CD14-positive monocyte (primary cell): ENCODE results near the gene TMEM181. TPM values are rescaled to one million over a fixed set of nuclear protein-coding genes. Genes with fewer than 3 reads are reported as not detected.

Source experiments
- DNase-seq, 3 donors: peaks; one replicate each; pipeline ENCODE4 v3.0.0-alpha.2; 2011 to 2022
- H2AFZ ChIP-seq: 2 replicates; pipeline ENCODE4 v1.6.0; 2012; ENCODE audit warnings: mild to moderate bottlenecking, low read depth, low read length, inconsistent platforms; ENCODE audit not compliant: insufficient read depth, poor library complexity, severe bottlenecking
- H3K27ac ChIP-seq, 2 donors: 1 replicate in 1 of 2; 2 replicates in 1 of 2; pipeline ENCODE4 v1.5.1; 2012 to 2013; ENCODE audit warnings: low read length in 2 of 2, control low read depth in 1 of 2, inconsistent platforms in 1 of 2, low read depth in 1 of 2, mild to moderate bottlenecking in 1 of 2
- H3K27me3 ChIP-seq, 2 donors: one replicate each; pipeline versions ENCODE4 v1.6.0 to v1.6.1; 2011 to 2013; ENCODE audit warnings: low read length in 2 of 2; ENCODE audit not compliant: control insufficient read depth in 2 of 2, insufficient read depth in 2 of 2
- H3K36me3 ChIP-seq, 2 donors: replicated peaks in 1 of 2; 1 replicate in 1 of 2; 2 replicates in 1 of 2; pipeline versions ENCODE4 v1.5.1 to v1.6.1; 2012 to 2013; ENCODE audit warnings: low read length in 2 of 2, control low read depth in 1 of 2, inconsistent platforms in 1 of 2, mild to moderate bottlenecking in 1 of 2; ENCODE audit not compliant: insufficient read depth in 2 of 2, control insufficient read depth in 1 of 2
- H3K4me1 ChIP-seq, 2 donors: 1 replicate in 1 of 2; 2 replicates in 1 of 2; pipeline versions ENCODE4 v1.5.1 to v1.6.1; 2012 to 2013; ENCODE audit warnings: low read length in 2 of 2, control low read depth in 1 of 2, inconsistent platforms in 1 of 2, mild to moderate bottlenecking in 1 of 2, moderate library complexity in 1 of 2; ENCODE audit not compliant: insufficient read depth in 2 of 2, control insufficient read depth in 1 of 2
- H3K4me2 ChIP-seq: replicated peaks from 2 replicates; pipeline ENCODE3; 2012; ENCODE audit warnings: low read length, moderate library complexity, mild to moderate bottlenecking; ENCODE audit not compliant: poor library complexity, severe bottlenecking; ENCODE audit errors: extremely low read depth
- H3K4me3 ChIP-seq, 3 experiments: fragments of 200-600 bp in 1 of 3; sonication (generic) in 1 of 3; replicated peaks in 1 of 3; 1 replicate in 2 of 3; 2 replicates in 1 of 3; pipeline ENCODE4 v1.5.1; 2011 to 2013; ENCODE audit warnings: low read length in 3 of 3, mild to moderate bottlenecking in 3 of 3, control low read depth in 2 of 3, low read depth in 2 of 3, inconsistent platforms in 1 of 3, moderate library complexity in 1 of 3
- H3K79me2 ChIP-seq: 2 replicates; pipeline ENCODE4 v1.6.0; 2012; ENCODE audit warnings: mild to moderate bottlenecking, control low read depth, inconsistent platforms, low read length, moderate library complexity; ENCODE audit not compliant: insufficient read depth
- H3K9ac ChIP-seq: 2 replicates; pipeline ENCODE4 v1.6.0; 2017; ENCODE audit warnings: low read length, mild to moderate bottlenecking; ENCODE audit not compliant: insufficient read depth, poor library complexity, severe bottlenecking
- H3K9me3 ChIP-seq, 2 donors: replicated peaks in 1 of 2; 1 replicate in 1 of 2; 2 replicates in 1 of 2; pipeline versions ENCODE4 v1.5.1 to v1.6.1; 2012 to 2013; ENCODE audit warnings: low read length in 2 of 2, control low read depth in 1 of 2; ENCODE audit not compliant: control insufficient read depth in 1 of 2, insufficient read depth in 1 of 2
- H4K20me1 ChIP-seq: 2 replicates; pipeline ENCODE4 v1.6.0; 2012; ENCODE audit warnings: mild to moderate bottlenecking, low read length, control low read depth, moderate library complexity; ENCODE audit not compliant: insufficient read depth
- H3K27ac Mint-ChIP-seq, 7 donors: one replicate each; pipeline ENCODE4 v1.8.0; 2020; ENCODE audit warnings: mild to moderate bottlenecking in 7 of 7, mixed read lengths in 7 of 7, moderate library complexity in 6 of 7, inconsistent platforms in 2 of 7
- H3K27me3 Mint-ChIP-seq, 3 donors: one replicate each; pipeline ENCODE4 v1.8.0; 2021 to 2022; ENCODE audit warnings: low read depth in 3 of 3, mild to moderate bottlenecking in 3 of 3, mixed read lengths in 3 of 3, moderate library complexity in 3 of 3, inconsistent platforms in 1 of 3
- H3K36me3 Mint-ChIP-seq, 2 donors: one replicate each; pipeline ENCODE4 v1.8.0; 2020; ENCODE audit warnings: mixed read lengths in 2 of 2, inconsistent platforms in 1 of 2, mild to moderate bottlenecking in 1 of 2
- H3K4me1 Mint-ChIP-seq: one replicate; pipeline ENCODE4 v1.8.0; 2020; ENCODE audit warnings: mild to moderate bottlenecking, mixed read lengths
- H3K4me3 Mint-ChIP-seq, 2 donors: one replicate each; pipeline ENCODE4 v1.8.0; 2020; ENCODE audit warnings: mild to moderate bottlenecking in 2 of 2, mixed read lengths in 2 of 2, moderate library complexity in 1 of 2
- H3K9me3 Mint-ChIP-seq, 7 donors: one replicate each; pipeline ENCODE4 v1.8.0; 2020 to 2022; ENCODE audit warnings: mixed read lengths in 7 of 7, mild to moderate bottlenecking in 6 of 7, moderate library complexity in 6 of 7, inconsistent platforms in 2 of 7
- CTCF ChIP-seq: fragments of 200-600 bp; IDR thresholded peaks from one replicate; pipeline ENCODE4 v1.8.0; 2022; ENCODE audit warnings: antibody characterized with exemption, mild to moderate bottlenecking
- WGBS: methylation state at CpG from one replicate; pipeline ENCODE4 v1.1.5; 2013; ENCODE audit warnings: missing lambda C conversion rate; ENCODE audit not compliant: insufficient coverage; 5-methylcytosine and 5-hydroxymethylcytosine counted together
- intact Hi-C, 2 donors: fragments of 100-400 bp; cut with micrococcal nuclease; formaldehyde crosslinking; loops; one replicate each; pipeline versions ENCODE4 v1.15.0 to v1.15.1; 2023
- polyA plus RNA-seq, 3 donors: library from polyadenylated mRNA; depleted of rRNA in 1 of 3; unstranded in 2 of 3; stranded (reverse) in 1 of 3; fragments of 300-500 nt in 2 of 3; fragments of >200 nt in 1 of 3; fragmentation: Illumina TruSeq in 2 of 3; gene quantifications; 1 replicate in 2 of 3; 2 replicates in 1 of 3; pipeline ENCODE4 v1.2.3, GENCODE V29; 2012 to 2021

TMEM181 gene
- polyA plus RNA-seq, 3 donors, result 2.4 to 6.8 (median 2.6) TPM

- Mint-ChIP-seq H3K9me3 (no peaks in the 10 kb centered on the region), H3K4me3 (no peak overlapping the region), H3K36me3 (peaks cover 74 to 87% of the 10 kb centered on the region in 2 donors), H3K27me3 (peaks cover 0 to 2% (median 0%) of the 10 kb centered on the region in 3 donors), H3K4me1 (no peaks in the 10 kb centered on the region), H3K27ac (peak overlapping the region in 3 of 7 donors; percentile 32 to 49 (median 43))
- intact Hi-C loops, result no loop called here
- H3K9me3 ChIP-seq, result no peaks in the 10 kb centered on the region
- WGBS, result 97% methylated on average over 21 of the region's 25 CpGs
- no peaks in the 10 kb centered on the region for H3K4me1 ChIP-seq
- H2AFZ ChIP-seq, result no peak overlapping the region
- H3K36me3 ChIP-seq, result peaks cover 79 to 97% of the 10 kb centered on the region in 2 donors
- no peak overlapping the region for H3K4me2 ChIP-seq
- H3K27me3 ChIP-seq, result no peaks in the 10 kb centered on the region
- no peaks in the 10 kb centered on the region for H3K79me2 ChIP-seq
- DNase-seq, result no peak
- no peak overlapping the region for H3K9ac ChIP-seq
- H3K27ac ChIP-seq, result no peak overlapping the region
- H3K4me3 ChIP-seq, result no peak overlapping the region
- no peak for TF ChIP-seq CTCF
- H4K20me1 ChIP-seq, result peaks cover 14% of the 10 kb centered on the region
Observed at GRCh38 chr6:158624684-158625682, 65.1 kb downstream of the TMEM181 start.

GRCh38 chr6:158625881-158626305 lies 66.0 kb downstream of the TMEM181 start:
- Mint-ChIP-seq H3K27me3 (peaks cover 0 to 2% (median 0%) of the 10 kb centered on the region in 3 donors), H3K4me1 (no peaks in the 10 kb centered on the region), H3K4me3 (no peak overlapping the region), H3K27ac (peak overlapping the region in 4 of 7 donors; percentile 7 to 32 (median 16)), H3K9me3 (no peaks in the 10 kb centered on the region), H3K36me3 (peaks cover 72 to 88% of the 10 kb centered on the region in 2 donors)
- Histone ChIP-seq H3K4me2 (no peak overlapping the region), H3K9me3 (no peaks in the 10 kb centered on the region), H4K20me1 (peaks cover 18% of the 10 kb centered on the region), H3K4me3 (no peak overlapping the region), H3K4me1 (no peaks in the 10 kb centered on the region), H3K27me3 (no peaks in the 10 kb centered on the region), H3K36me3 (peaks cover 78 to 97% of the 10 kb centered on the region in 2 donors), H3K27ac (peak overlapping the region in 1 of 2 donors; percentile 1), H2AFZ (no peak overlapping the region), H3K79me2 (no peaks in the 10 kb centered on the region), H3K9ac (no peak overlapping the region)
- TF ChIP-seq CTCF, result no peak
- WGBS, result 98% methylated on average over 15 of the region's 15 CpGs
- intact Hi-C loops, result no loop called here
- DNase-seq, result no peak
